Smooth muscle cell (in vitro differentiated cells): ENCODE data around the gene CPLANE1. TPM values are rescaled to one million over a fixed set of nuclear protein-coding genes. Genes with fewer than 3 reads are reported as not detected.

Source experiments
- DNase-seq: peaks from one replicate; lab custom pipeline; 2025; ENCODE audit not compliant: unreplicated experiment; lab: John Stamatoyannopoulos, UW
- H2AFZ ChIP-seq: fragments of 200-600 bp; sonication (generic); 2 replicates; pipeline ENCODE4 v1.6.0; 2016; ENCODE audit warnings: antibody characterized with exemption, low read depth, mild to moderate bottlenecking
- H3F3A ChIP-seq: fragments of 200-600 bp; sonication (generic); 2 replicates; pipeline ENCODE4 v1.6.0; 2017; ENCODE audit warnings: antibody characterized with exemption, low read depth
- H3K27ac ChIP-seq: fragments of 200-600 bp; sonication (generic); 2 replicates; pipeline ENCODE4 v1.5.1; 2016; ENCODE audit warnings: low read depth, mild to moderate bottlenecking
- H3K27me3 ChIP-seq: fragments of 200-600 bp; sonication (generic); 2 replicates; pipeline ENCODE4 v1.6.1; 2016; ENCODE audit warnings: low read depth, mild to moderate bottlenecking
- H3K36me3 ChIP-seq: fragments of 200-600 bp; sonication (generic); 2 replicates; pipeline ENCODE4 v1.5.1; 2016; ENCODE audit warnings: low read depth
- H3K4me1 ChIP-seq: fragments of 200-600 bp; sonication (generic); 2 replicates; pipeline ENCODE4 v1.5.1; 2016; ENCODE audit warnings: low read depth
- H3K4me2 ChIP-seq: fragments of 200-600 bp; sonication (generic); 2 replicates; pipeline ENCODE4 v1.6.0; 2016; ENCODE audit warnings: mild to moderate bottlenecking
- H3K4me3 ChIP-seq: fragments of 200-600 bp; sonication (generic); 2 replicates; pipeline ENCODE4 v1.5.1; 2016; ENCODE audit warnings: mild to moderate bottlenecking
- H3K79me2 ChIP-seq: fragments of 200-600 bp; sonication (generic); 2 replicates; pipeline ENCODE4 v1.6.0; 2016; ENCODE audit warnings: low read depth, mild to moderate bottlenecking
- H3K9ac ChIP-seq: fragments of 200-600 bp; sonication (generic); 2 replicates; pipeline ENCODE4 v1.6.0; 2016; ENCODE audit warnings: low read depth
- H3K9me3 ChIP-seq: fragments of 200-600 bp; sonication (generic); replicated peaks from 2 replicates; pipeline ENCODE4 v1.5.1; 2016; ENCODE audit warnings: low read depth
- H4K20me1 ChIP-seq: fragments of 200-600 bp; sonication (generic); 2 replicates; pipeline ENCODE4 v1.6.0; 2016; ENCODE audit warnings: low read depth
- CTCF ChIP-seq: fragments of 200-600 bp; sonication (generic); IDR thresholded peaks from 2 replicates; pipeline ENCODE4 v1.5.1; 2017; ENCODE audit warnings: borderline replicate concordance, mild to moderate bottlenecking, antibody characterized with exemption; ENCODE audit not compliant: insufficient read depth, poor library complexity, severe bottlenecking
- WGBS: methylation state at CpG from one replicate; pipeline ENCODE4 v1.1.7; 2016; ENCODE audit warnings: low lambda C conversion rate; 5-methylcytosine and 5-hydroxymethylcytosine counted together
- polyA plus RNA-seq: library from polyadenylated mRNA; unstranded; fragments of >200 nt; fragmentation: Nextera tagmentation; extraction: Ambion mirVana; gene quantifications from 2 replicates; pipeline ENCODE4 v1.2.1, GENCODE V29; 2016
- total RNA-seq: library from RNA; depleted of rRNA; stranded (reverse); fragments of >200 nt; gene quantifications from 2 replicates; pipeline ENCODE4 v1.2.3, GENCODE V29; 2014

CPLANE1 gene
- total and polyA plus RNA-seq, 2 experiments from 2014 or later: 2.9 to 20.5 TPM

- Histone ChIP-seq H4K20me1 (no peaks in the 10 kb centered on the region), H3K4me2 (no peak overlapping the region), H2AFZ (no peak overlapping the region), H3K36me3 (peaks cover 17% of the 10 kb centered on the region), H3K27me3 (no peaks in the 10 kb centered on the region), H3K4me1 (no peaks in the 10 kb centered on the region), H3K4me3 (no peak overlapping the region), H3F3A (no peaks in the 10 kb centered on the region), H3K79me2 (no peaks in the 10 kb centered on the region), H3K9ac (no peak overlapping the region), H3K27ac (no peak overlapping the region), H3K9me3 (no peaks in the 10 kb centered on the region)
- DNase-seq: no peak
- WGBS: 83% methylated on average over 1 of the region's 1 CpG
- no peak for TF ChIP-seq CTCF
Observed at GRCh38 chr5:37217976-37218375, 31.2 kb downstream of the CPLANE1 start.

GRCh38 chr5:37214550-37214949 is 34.6 kb downstream of the CPLANE1 start:
- Histone ChIP-seq H4K20me1 (no peaks in the 10 kb centered on the region), H3K79me2 (no peaks in the 10 kb centered on the region), H3K9me3 (no peaks in the 10 kb centered on the region), H3K27me3 (no peaks in the 10 kb centered on the region), H2AFZ (no peak overlapping the region), H3K36me3 (peaks cover 5% of the 10 kb centered on the region), H3K4me3 (no peak overlapping the region), H3F3A (no peaks in the 10 kb centered on the region), H3K27ac (no peak overlapping the region), H3K4me1 (no peaks in the 10 kb centered on the region), H3K9ac (no peak overlapping the region), H3K4me2 (no peak overlapping the region)
- DNase-seq: no peak
- TF ChIP-seq CTCF: no peak
- 83% methylated on average over 1 of the region's 1 CpG for WGBS

- H3K27ac ChIP-seq: no peak overlapping the region
- H3K79me2 ChIP-seq: no peaks in the 10 kb centered on the region
- DNase-seq: no peak
- no peak for TF ChIP-seq CTCF
- no peaks in the 10 kb centered on the region for H3K9me3 ChIP-seq
- H3K4me2 ChIP-seq: no peak overlapping the region
- H3K27me3 ChIP-seq: no peaks in the 10 kb centered on the region
- no peaks in the 10 kb centered on the region for H3K4me1 ChIP-seq
- H3K4me3 ChIP-seq: no peak overlapping the region
- H3K36me3 ChIP-seq: peaks cover 5% of the 10 kb centered on the region
- no peaks in the 10 kb centered on the region for H4K20me1 ChIP-seq
- H2AFZ ChIP-seq: no peak overlapping the region
- no peak overlapping the region for H3K9ac ChIP-seq
- WGBS: 89% methylated on average over 3 of the region's 3 CpGs
- H3F3A ChIP-seq: no peaks in the 10 kb centered on the region
Observed at GRCh38 chr5:37212096-37212495, 37.1 kb downstream of the CPLANE1 start.

GRCh38 chr5:37211661-37212060 is 37.5 kb downstream of the CPLANE1 start:
- Histone ChIP-seq H3K9me3 (no peaks in the 10 kb centered on the region), H3K27me3 (no peaks in the 10 kb centered on the region), H3F3A (no peaks in the 10 kb centered on the region), H3K79me2 (no peaks in the 10 kb centered on the region), H4K20me1 (no peaks in the 10 kb centered on the region), H3K4me2 (no peak overlapping the region), H3K27ac (no peak overlapping the region), H3K4me3 (no peak overlapping the region), H2AFZ (no peak overlapping the region), H3K4me1 (no peaks in the 10 kb centered on the region), H3K9ac (no peak overlapping the region), H3K36me3 (peaks cover 5% of the 10 kb centered on the region)
- 85% methylated on average over 10 of the region's 10 CpGs for WGBS
- no peak for TF ChIP-seq CTCF
- no peak for DNase-seq
